Immature natural killer cell (primary cell): ENCODE measurements around the gene ZDHHC11. TPM values are rescaled to one million over a fixed set of nuclear protein-coding genes. Genes with fewer than 3 reads are reported as not detected.
"Not testable (repeated sequence)": the region's sequence is repeated elsewhere in the genome, so short reads cannot be mapped to it uniquely, and the experiment has no call there.

Experiments
- DNase-seq, 3 donors: peaks; one replicate each; pipeline ENCODE4 v3.0.0; 2022; ENCODE audit warnings: mixed read lengths in 1 of 3
- H3K27ac Mint-ChIP-seq, 6 donors: one replicate each; pipeline ENCODE4 v1.8.0; 2020; ENCODE audit warnings: mixed read lengths in 6 of 6, mild to moderate bottlenecking in 5 of 6, inconsistent platforms in 4 of 6, moderate library complexity in 3 of 6
- H3K27me3 Mint-ChIP-seq, 3 donors: one replicate each; pipeline ENCODE4 v1.8.0; 2020 to 2021; ENCODE audit warnings: low read depth in 3 of 3, mild to moderate bottlenecking in 3 of 3, mixed read lengths in 3 of 3, moderate library complexity in 3 of 3, inconsistent platforms in 1 of 3
- H3K36me3 Mint-ChIP-seq, 3 donors: one replicate each; pipeline ENCODE4 v1.8.0; 2020; ENCODE audit warnings: mixed read lengths in 3 of 3, inconsistent platforms in 2 of 3, mild to moderate bottlenecking in 2 of 3
- H3K4me1 Mint-ChIP-seq, 2 donors: one replicate each; pipeline ENCODE4 v1.8.0; 2020; ENCODE audit warnings: inconsistent platforms in 2 of 2, mild to moderate bottlenecking in 2 of 2, mixed read lengths in 2 of 2, moderate library complexity in 1 of 2
- H3K4me3 Mint-ChIP-seq, 5 donors: one replicate each; pipeline ENCODE4 v1.8.0; 2020; ENCODE audit warnings: mild to moderate bottlenecking in 5 of 5, mixed read lengths in 5 of 5, inconsistent platforms in 3 of 5, moderate library complexity in 3 of 5
- H3K9me3 Mint-ChIP-seq, 6 donors: one replicate each; pipeline ENCODE4 v1.8.0; 2020; ENCODE audit warnings: mild to moderate bottlenecking in 6 of 6, mixed read lengths in 6 of 6, inconsistent platforms in 4 of 6, moderate library complexity in 3 of 6
- polyA plus RNA-seq, 3 donors: library from polyadenylated mRNA; unstranded; fragments of 300-500 nt; fragmentation: Illumina TruSeq; gene quantifications; one replicate each; pipeline ENCODE4 v1.2.3, GENCODE V29; 2021

Gene ZDHHC11
- polyA plus RNA-seq, 3 donors from 2014 or later, result not detected

DNA sequence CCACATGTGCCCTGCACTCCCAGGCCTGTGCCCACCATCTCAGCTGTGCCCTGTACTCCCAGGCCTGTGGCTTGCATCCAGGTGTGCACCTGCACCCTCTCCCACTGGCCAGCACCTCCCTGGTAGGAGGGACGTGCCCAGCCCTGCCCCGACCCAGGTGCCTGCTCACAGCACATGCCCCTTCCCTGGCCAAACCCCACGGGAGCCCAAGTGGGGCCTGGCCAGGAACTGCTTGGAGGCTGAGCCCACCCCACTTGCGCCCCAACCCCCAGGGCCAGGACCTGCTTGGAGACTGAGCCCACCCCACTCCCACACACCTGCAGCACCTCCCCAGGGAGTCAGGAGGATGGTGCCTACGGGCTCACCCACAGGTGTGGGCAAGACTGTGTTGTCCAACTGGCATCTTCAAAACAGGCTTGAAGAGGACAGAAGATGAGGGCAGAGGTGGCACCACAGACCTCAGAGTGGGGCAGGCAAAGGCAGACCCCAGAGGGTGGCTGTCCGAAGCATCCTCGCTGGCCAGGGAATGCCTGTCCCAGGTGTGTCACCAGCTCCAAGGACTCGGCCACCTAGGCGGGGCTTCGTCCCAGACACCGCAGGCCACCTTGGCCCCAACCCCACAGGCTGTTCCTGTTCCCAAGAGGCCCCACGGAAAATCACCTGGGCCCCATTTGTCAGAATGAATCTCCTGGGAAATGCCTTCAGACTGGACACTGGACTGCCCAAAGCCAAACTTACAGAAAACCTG is 77.1 kb downstream of the ZDHHC11 start:
- no peak overlapping the region for H3K4me3 Mint-ChIP-seq
- DNase-seq, result no peak
- no peaks in the 10 kb centered on the region for H3K9me3 Mint-ChIP-seq
- H3K27ac Mint-ChIP-seq, result no peak overlapping the region
- no peaks in the 10 kb centered on the region for H3K27me3 Mint-ChIP-seq
- no peaks in the 10 kb centered on the region for H3K36me3 Mint-ChIP-seq
- no peaks in the 10 kb centered on the region for H3K4me1 Mint-ChIP-seq

DNA sequence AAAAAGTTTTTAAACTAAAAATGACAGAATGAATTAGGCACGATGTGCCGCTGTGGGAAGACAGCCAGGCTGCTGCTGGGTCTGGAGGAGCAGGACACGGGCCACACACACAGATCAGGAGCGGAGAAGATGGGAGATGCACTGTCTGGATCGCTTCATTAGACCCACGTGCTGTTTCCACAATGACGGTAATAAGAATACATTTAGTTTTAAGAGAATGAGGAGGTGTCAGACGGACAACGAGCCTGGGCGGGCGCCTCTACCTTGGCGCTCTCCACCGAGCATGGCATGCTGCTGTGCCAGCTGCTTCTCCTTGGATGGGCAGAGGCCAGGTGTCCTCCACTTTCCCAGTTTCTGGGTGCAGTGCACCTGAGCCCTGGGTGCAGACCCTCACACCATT is 77.9 kb downstream of the ZDHHC11 start:
- DNase-seq, H3K4me3 Mint-ChIP-seq, H3K9me3 Mint-ChIP-seq, H3K36me3 Mint-ChIP-seq, H3K27ac Mint-ChIP-seq, H3K4me1 Mint-ChIP-seq, H3K27me3 Mint-ChIP-seq: not testable (repeated sequence)

DNA sequence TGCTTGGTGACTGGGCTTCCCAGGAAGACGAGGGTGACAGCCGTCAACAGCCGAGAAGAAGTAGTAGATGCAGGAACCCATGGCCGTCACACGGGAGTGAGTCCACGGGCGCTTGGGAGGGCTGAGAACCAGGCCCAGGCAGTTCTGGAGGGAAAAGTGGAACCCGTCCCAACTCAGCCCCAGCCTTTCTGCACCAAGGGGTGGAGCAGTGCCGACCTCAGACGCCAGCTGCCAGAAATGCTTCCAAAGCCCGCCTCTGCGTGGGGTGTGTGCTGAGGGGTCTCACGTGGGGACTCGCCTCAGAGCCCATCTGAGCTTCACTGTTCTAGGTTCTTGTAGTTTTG is 78.3 kb downstream of the ZDHHC11 start:
- not testable (repeated sequence) for H3K27ac Mint-ChIP-seq, H3K27me3 Mint-ChIP-seq, H3K36me3 Mint-ChIP-seq, H3K9me3 Mint-ChIP-seq, H3K4me3 Mint-ChIP-seq, H3K4me1 Mint-ChIP-seq, DNase-seq

DNA sequence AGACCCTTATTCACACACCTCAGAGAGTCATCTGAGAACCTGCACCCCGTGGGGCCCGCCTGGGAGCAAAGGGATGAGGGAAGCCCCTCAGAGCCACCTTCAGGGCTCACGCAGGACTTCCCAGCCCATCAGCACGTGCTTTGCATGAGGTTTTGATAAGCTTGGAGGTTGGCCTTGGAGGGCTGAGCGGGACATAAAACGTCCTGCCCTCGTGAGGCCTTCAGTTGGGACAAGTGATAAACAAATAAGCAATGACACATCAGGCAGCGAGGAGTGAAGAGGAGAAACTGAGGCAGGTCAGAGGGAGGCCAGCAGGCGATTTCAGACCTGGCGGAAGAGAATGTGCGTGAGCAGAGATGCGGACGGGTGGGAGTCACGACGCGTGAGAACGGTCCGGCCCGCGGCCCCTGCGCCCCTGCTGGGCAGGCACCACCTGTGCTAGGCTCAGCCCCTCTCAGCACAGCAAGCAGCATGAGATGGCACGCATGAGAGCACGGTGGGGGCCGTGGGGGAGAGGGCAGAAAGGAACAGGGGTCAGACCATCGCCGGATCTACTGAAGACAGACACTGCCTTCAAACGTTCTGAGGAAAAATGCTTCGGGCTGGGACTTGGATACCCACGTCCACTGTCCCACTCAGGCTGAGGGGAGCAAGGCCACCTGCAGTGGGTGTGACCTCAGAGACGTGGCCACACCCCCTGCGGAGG is 78.8 kb downstream of the ZDHHC11 start:
- not testable (repeated sequence) for H3K36me3 Mint-ChIP-seq, H3K9me3 Mint-ChIP-seq, H3K4me3 Mint-ChIP-seq, H3K4me1 Mint-ChIP-seq, H3K27me3 Mint-ChIP-seq, DNase-seq, H3K27ac Mint-ChIP-seq

DNA sequence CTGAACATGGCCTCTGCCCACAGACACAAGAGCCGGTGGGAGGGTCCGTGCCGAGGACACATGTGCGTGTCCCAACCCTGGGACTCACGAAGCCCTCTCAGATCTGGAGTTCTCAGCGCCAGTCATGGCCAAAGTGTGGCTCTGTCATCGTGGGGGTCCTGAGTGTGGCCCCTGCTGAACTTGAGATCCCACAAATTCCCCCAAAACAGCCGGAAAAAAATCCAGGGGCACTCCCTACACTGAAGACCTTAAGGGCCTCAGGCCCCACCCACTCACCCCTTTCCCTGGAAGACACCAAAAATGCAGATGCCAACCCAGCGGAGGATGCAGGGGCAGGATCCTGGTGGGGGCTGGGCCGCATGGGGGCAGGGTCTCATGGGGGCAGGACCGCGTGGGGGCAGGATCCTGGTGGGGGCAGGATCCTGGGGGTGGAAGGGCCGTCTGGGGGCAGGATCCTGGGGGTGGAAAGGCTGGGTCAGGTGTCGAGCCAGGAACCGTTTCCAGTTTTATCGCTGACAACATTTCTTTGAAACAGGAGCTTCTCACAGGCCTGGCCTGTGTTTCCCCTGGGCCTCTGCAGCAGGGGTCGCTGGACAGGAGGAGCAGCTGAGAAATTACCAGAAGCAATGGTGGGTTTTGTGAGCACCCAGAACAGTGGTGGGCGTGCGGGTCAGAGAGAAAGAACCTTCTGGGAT is 79.6 kb downstream of the ZDHHC11 start:
- not testable (repeated sequence) for H3K9me3 Mint-ChIP-seq, H3K4me1 Mint-ChIP-seq, H3K27me3 Mint-ChIP-seq, H3K4me3 Mint-ChIP-seq, H3K27ac Mint-ChIP-seq, H3K36me3 Mint-ChIP-seq, DNase-seq

DNA sequence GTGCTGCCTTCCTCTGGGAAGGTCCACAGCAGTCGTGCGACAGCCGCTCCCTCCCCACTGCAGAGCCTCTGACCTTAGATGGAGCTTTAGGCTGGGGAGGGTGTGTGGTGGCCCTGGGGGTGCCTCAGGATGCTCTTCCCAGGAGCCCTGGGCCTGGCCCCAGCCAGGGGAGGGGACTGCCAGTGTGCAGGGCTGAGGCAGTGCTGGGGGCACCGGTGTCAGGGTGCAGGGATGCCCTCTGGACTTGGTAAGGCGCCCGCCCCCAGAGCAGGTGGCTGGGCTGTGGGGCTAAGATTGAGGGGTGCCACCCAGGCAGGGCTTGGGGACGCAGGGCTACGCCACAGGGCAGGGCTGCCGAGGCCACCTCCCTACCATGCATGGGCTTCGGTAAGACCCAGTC is 80.2 kb downstream of the ZDHHC11 start:
- DNase-seq, H3K27ac Mint-ChIP-seq, H3K4me1 Mint-ChIP-seq, H3K9me3 Mint-ChIP-seq, H3K27me3 Mint-ChIP-seq, H3K4me3 Mint-ChIP-seq, H3K36me3 Mint-ChIP-seq: not testable (repeated sequence)

DNA sequence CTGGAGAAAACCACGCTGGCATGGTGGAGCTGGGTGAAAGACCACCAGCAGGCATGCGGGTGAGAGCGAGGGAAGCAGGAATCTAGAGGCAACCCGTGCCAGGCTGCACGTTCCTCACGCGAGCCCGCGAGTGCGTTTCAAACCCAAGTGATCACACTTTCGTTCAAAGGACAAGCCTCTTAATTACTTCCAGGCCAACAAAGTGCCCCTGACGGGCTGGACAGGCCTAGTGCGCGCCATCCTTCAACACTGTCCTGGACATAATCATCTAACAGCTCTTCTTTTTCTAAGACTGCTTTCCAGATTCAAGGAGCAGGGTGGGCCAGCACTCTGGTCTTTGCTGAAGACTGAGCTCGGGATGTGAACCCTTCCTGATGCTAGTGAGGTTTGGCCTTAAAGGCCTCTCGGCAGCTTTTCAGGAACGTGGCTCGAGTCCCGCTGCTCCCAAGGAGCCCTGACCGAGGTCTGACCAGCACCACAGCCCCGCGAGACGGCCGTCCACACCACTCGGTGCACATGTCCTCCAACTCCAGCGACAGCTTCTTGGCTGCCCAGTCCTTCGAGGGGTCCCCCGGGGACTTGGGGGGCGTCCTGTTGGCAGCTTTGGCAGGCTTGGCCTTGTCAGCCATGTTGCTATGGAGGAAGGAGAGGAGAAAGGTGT is 81.2 kb downstream of the ZDHHC11 start:
- DNase-seq, result not testable (repeated sequence)

DNA sequence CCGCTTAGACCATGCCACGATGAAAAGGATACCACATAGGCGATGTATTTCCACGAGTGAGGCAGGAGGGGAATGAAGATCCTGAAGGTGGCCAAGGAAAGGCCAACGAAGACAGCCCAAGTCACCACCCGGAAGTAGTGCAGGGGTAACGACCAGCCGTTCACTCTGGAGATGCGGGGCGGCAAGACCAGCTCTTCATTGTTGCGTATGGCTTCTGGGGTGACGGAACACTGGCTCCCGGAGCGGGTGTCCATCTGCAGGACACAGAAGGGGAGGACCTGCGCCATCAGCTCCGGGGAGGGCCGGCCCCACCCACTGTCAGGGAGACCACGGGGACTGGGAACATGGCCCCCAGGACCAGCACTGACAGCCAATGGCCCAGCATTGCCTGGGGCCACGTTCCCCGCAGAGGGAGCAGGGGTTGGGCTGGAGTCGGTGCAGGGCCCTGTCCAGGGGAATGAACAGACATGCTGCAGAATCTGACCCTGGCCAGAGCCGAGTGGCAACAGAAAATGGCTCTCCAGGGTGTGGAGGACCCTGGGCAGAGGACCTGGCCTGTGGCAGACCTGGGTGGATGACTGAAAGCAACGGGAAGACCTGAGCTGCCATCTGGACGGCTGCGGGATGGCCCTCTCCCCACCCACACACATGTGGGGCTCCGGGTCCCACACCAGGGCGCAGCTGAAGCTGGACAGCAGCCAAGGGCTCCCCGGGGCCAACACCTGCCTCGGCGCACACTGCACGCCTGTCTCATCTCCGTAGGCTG is 83.9 kb downstream of the ZDHHC11 start:
- H3K9me3 Mint-ChIP-seq, result no peaks in the 10 kb centered on the region
- H3K27me3 Mint-ChIP-seq, result peaks cover 0 to 3% (median 2%) of the 10 kb centered on the region in 3 donors
- no peak for DNase-seq
- no peaks in the 10 kb centered on the region for H3K4me1 Mint-ChIP-seq
- H3K4me3 Mint-ChIP-seq, result no peak overlapping the region
- no peak overlapping the region for H3K27ac Mint-ChIP-seq
- H3K36me3 Mint-ChIP-seq, result no peaks in the 10 kb centered on the region

More for the DNA sequence above, 81.2 kb downstream of the ZDHHC11 start:
- not testable (repeated sequence) for H3K27ac Mint-ChIP-seq, H3K4me1 Mint-ChIP-seq, H3K4me3 Mint-ChIP-seq, H3K27me3 Mint-ChIP-seq, H3K36me3 Mint-ChIP-seq, H3K9me3 Mint-ChIP-seq

DNA sequence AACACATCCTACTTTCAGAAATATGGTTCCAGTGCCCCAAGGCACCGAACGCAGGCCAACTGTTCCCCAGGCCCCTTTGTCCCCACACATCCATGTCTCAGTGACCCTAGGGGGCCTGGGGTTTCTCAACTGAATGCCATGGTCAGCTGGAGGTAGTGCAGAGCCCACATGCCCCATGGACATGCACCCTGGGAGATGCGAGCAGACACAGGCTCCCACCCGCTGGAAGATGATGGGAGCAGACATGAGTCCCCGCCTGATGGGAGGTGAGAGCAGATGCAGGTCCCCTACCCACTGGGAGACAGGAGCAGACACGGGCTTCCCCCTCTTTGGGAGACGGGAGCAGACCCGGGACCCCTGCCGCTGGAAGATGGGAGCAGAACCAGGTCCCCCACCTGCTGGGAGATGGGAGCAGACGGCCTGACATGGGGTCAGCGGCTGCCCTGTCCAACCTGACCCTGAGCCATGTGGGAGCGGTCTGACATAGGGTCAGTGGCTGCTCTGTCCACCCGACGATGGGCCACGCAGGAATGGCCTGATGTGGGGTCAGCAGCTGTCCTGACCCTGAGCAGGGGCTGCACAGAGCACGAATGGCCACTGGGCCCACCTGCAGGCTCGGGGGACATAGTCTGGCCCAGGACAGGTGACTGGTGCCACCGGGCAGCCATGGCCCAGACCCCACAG is 84.7 kb downstream of the ZDHHC11 start:
- no peak for DNase-seq
- no peaks in the 10 kb centered on the region for H3K9me3 Mint-ChIP-seq
- H3K4me1 Mint-ChIP-seq, result no peaks in the 10 kb centered on the region
- no peak overlapping the region for H3K27ac Mint-ChIP-seq
- peaks cover 0 to 3% (median 2%) of the 10 kb centered on the region in 3 donors for H3K27me3 Mint-ChIP-seq
- H3K36me3 Mint-ChIP-seq, result no peaks in the 10 kb centered on the region
- H3K4me3 Mint-ChIP-seq, result no peak overlapping the region

DNA sequence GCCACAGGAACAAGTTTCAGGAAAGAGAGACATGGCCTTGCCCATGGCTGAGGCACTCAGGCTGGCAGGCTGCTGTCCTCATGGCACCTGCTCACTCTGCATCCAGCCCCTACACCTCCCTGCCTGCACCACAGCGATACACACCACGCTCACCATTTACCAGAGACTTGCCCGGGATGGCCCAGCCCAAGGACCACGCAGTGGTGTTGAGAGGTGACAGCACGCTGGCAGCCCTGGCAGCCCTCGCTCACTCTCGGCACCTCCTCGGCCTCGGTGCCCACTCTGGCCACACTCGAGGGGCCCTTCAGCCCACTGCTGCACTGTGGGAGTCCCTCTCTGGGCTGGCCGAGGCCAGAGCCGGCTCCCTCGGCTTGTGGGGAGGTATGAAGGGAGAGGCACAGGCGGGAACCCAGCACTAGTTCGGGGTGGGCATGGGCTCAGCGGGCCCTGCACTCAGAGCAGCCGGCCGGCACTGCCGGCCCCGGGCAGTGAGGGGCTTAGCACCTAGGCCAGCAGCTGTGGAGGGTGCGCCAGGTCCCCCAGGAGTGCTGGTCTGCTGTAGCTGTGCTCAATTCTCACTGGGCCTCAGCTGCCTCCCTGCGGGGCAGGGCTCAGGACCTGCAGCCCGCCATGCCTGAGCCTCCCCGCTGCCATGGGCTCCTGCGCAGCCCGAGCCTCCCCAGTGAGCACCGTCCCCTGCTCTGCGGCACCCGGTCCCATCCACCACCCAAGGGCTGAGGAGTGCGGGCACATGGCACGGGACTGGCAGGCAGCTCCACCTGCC is 86.6 kb downstream of the ZDHHC11 start:
- H3K4me3 Mint-ChIP-seq, result no peak overlapping the region
- H3K4me1 Mint-ChIP-seq, result no peaks in the 10 kb centered on the region
- no peaks in the 10 kb centered on the region for H3K36me3 Mint-ChIP-seq
- no peaks in the 10 kb centered on the region for H3K9me3 Mint-ChIP-seq
- no peak overlapping the region for H3K27ac Mint-ChIP-seq
- no peak for DNase-seq
- H3K27me3 Mint-ChIP-seq, result peaks cover 0 to 3% (median 2%) of the 10 kb centered on the region in 3 donors

DNA sequence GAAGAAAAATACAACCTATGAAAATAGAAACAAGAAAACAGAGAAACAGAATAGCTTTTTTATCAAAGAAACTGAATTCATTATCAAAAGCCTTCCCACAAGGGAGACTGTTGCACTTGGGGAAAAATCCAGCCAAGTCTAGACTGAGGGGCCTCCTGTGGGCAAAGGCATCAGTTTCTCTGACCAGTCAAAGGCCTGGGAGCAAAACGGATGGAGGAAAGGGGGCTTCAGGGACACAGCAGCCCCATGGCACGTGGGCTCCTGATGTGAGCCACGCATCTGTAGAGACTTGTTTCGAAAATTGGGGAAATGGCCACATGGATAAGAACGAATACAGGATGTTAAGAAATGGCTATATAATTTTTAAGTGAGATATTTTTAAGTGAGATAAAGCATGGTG is 87.4 kb downstream of the ZDHHC11 start:
- peaks cover 0 to 2% of the 10 kb centered on the region in 2 donors for H3K4me1 Mint-ChIP-seq
- peak overlapping the region in 1 of 6 donors; percentile 30 for H3K27ac Mint-ChIP-seq
- no peak overlapping the region for H3K4me3 Mint-ChIP-seq
- no peaks in the 10 kb centered on the region for H3K36me3 Mint-ChIP-seq
- peaks cover 0 to 3% (median 2%) of the 10 kb centered on the region in 3 donors for H3K27me3 Mint-ChIP-seq
- DNase-seq, result no peak
- no peaks in the 10 kb centered on the region for H3K9me3 Mint-ChIP-seq

DNA sequence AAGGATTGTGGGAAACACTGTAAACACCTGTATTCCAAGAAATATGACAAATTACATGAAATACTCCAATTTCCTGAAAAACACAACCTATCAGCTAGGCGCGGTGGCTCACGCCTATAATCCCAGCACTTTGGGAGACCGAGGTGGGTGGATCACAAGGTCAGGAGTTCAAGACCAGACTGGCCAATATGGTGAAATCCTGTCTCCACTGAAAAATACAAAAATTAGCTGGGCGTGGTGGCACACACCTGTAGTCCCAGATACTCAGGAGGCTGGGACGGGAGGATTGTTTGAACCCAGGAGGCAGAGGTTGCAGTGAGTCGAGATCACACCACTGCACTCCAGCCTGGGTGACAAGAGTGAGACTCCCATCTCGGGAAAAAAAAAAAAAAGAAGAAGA is 87.8 kb downstream of the ZDHHC11 start:
- DNase-seq, H3K36me3 Mint-ChIP-seq, H3K27ac Mint-ChIP-seq, H3K4me1 Mint-ChIP-seq, H3K4me3 Mint-ChIP-seq, H3K9me3 Mint-ChIP-seq, H3K27me3 Mint-ChIP-seq: not testable (repeated sequence)
